Testis (tissue), 3 donors: ENCODE measurements around the gene RAI1. TPM values are rescaled to one million over a fixed set of nuclear protein-coding genes. Genes with fewer than 3 reads are reported as not detected.

ENCODE experiments used
- DNase-seq: peaks from one replicate; pipeline ENCODE4 v3.0.0-alpha.2; 2019
- H3K27ac ChIP-seq, 2 donors: fragments of 200-600 bp; sonication (generic); one replicate each; pipeline ENCODE4 v1.5.1; 2019
- H3K27me3 ChIP-seq: fragments of 200-600 bp; sonication (generic); one replicate; pipeline ENCODE4 v1.5.1; 2019
- H3K36me3 ChIP-seq: fragments of 200-600 bp; sonication (generic); one replicate; pipeline ENCODE4 v1.5.1; 2017; ENCODE audit warnings: low read depth; ENCODE audit errors: missing control alignments
- H3K4me1 ChIP-seq: fragments of 200-600 bp; sonication (generic); one replicate; pipeline ENCODE4 v1.5.1; 2019
- H3K4me3 ChIP-seq, 2 donors: fragments of 200-600 bp; sonication (generic); one replicate each; pipeline ENCODE4 v1.5.1; 2017 to 2019
- H3K9me3 ChIP-seq: fragments of 200-600 bp; sonication (generic); one replicate; pipeline ENCODE4 v1.5.1; 2017
- POLR2A ChIP-seq: fragments of 450-650 bp; IDR thresholded peaks from one replicate; pipeline ENCODE4 v1.6.1; 2017; ENCODE audit warnings: antibody characterized with exemption, mild to moderate bottlenecking, moderate library complexity
- WGBS, 2 donors: methylation state at CpG; one replicate each; pipeline ENCODE4 v1.1.5; 2018; 5-methylcytosine and 5-hydroxymethylcytosine counted together
- intact Hi-C: fragments of 100-400 bp; cut with DNase I; formaldehyde crosslinking; loops from one replicate; pipeline ENCODE4 v1.15.1; 2023; ENCODE audit warnings: low total_unique reads
- polyA plus RNA-seq: library from polyadenylated mRNA; stranded (reverse); fragments of 350-450 nt; fragmentation: Illumina TruSeq; extraction: RNeasy Lipid Tissue Mini Kit (QIAGEN cat#74804); gene quantifications from one replicate; pipeline ENCODE4 v1.2.3, GENCODE V29; 2014; ENCODE audit warnings: low read depth, low replicate concordance; ENCODE audit not compliant: insufficient read depth
- total RNA-seq, 2 donors: library from RNA; depleted of rRNA; stranded (reverse); fragments of >200 nt; gene quantifications; one replicate each; pipeline ENCODE4 v1.2.3, GENCODE V29; 2016
- TF ChIP-seq, protein P1 (sequence below), 3 experiments: fragments of 450-650 bp in 2 of 3; fragments of 200-600 bp in 1 of 3; sonication (generic) in 1 of 3; IDR thresholded peaks; one replicate each; pipeline ENCODE4 v1.5.1; 2016 to 2019; ENCODE audit warnings: antibody characterized with exemption in 3 of 3, mild to moderate bottlenecking in 2 of 3, moderate library complexity in 1 of 3

The RAI1 gene
- total and polyA plus RNA-seq, 3 donors from 2014 or later = 17.5 to 44.5 (median 42.8) TPM

DNA sequence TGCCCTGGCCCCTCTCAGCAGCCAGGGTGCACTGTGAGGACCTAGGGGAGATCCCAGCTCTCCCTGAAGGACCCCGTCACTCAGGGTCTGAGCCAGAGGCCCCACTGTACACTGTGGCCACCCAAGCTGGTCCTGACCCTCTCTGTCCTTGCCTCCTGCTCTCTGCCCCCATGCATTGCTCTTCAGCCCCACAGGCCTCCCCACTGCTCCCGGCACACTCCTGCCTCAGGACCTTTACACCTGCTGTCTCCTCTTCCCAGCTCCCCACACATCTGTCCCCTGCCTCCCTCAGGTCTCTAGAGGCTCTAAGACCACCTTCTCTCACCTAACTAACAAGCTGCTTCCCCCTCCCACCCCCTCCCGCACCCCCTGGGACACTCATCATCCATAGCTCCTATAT is 12.9 kb upstream of the RAI1 start:
- 86 to 96% methylated on average over 2 to 3 of the region's 3 CpGs for WGBS, 2 donors
- H3K4me1 ChIP-seq = peaks cover 3% of the 10 kb centered on the region
- H3K9me3 ChIP-seq = no peaks in the 10 kb centered on the region
- H3K36me3 ChIP-seq = no peaks in the 10 kb centered on the region
- H3K4me3 ChIP-seq = no peak overlapping the region
- TF ChIP-seq POLR2A = no peak
- TF ChIP-seq, protein P1, sequence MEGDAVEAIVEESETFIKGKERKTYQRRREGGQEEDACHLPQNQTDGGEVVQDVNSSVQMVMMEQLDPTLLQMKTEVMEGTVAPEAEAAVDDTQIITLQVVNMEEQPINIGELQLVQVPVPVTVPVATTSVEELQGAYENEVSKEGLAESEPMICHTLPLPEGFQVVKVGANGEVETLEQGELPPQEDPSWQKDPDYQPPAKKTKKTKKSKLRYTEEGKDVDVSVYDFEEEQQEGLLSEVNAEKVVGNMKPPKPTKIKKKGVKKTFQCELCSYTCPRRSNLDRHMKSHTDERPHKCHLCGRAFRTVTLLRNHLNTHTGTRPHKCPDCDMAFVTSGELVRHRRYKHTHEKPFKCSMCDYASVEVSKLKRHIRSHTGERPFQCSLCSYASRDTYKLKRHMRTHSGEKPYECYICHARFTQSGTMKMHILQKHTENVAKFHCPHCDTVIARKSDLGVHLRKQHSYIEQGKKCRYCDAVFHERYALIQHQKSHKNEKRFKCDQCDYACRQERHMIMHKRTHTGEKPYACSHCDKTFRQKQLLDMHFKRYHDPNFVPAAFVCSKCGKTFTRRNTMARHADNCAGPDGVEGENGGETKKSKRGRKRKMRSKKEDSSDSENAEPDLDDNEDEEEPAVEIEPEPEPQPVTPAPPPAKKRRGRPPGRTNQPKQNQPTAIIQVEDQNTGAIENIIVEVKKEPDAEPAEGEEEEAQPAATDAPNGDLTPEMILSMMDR (IDR thresholded peaks at IDR 0.05) = no peak
- no peak overlapping the region for H3K27ac ChIP-seq
- H3K27me3 ChIP-seq = no peaks in the 10 kb centered on the region
- intact Hi-C loops = no loop called here
- no peak for DNase-seq

DNA sequence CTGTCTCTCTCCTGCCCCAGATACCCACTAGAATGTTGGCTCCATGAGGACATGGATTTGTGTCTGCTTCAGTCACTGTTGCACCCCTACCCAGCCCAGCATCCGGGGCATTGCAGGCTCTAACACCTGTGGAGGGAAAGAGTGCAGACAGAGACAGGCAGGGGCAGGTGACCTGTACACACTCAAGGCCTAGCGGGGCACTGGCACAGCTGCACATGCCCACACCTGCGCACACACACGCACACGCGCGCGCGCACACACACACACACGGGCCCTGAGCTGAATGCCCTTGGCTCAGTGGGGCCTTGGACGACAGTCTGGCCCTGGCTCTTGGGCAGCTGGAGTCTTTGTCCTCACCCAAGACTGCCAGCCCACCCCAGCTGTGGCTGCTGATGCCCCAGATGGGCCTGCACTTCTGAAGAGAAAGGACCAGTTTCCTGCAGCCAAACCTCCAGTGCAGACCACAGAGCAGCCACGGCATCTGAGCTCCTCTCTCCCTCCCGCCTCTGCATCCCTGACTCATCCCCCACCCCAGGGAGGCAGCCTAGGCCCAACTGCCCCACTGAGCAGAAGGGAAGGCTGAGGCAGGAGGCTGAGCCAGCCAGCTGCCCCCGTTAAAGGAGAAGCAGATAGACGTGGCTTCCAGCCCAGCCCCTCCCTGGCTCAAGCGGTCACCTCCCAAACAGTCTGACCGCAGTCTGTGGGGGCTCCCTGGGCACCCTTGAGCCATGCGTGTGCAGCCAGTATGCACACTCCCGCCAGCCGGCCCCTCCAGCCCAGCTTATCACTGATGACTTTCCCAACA is 12.3 kb upstream of the RAI1 start:
- Histone ChIP-seq H3K36me3 (no peaks in the 10 kb centered on the region), H3K27ac (no peak overlapping the region), H3K27me3 (no peaks in the 10 kb centered on the region), H3K4me1 (peaks cover 3% of the 10 kb centered on the region), H3K4me3 (no peak overlapping the region), H3K9me3 (no peaks in the 10 kb centered on the region)
- no peak for DNase-seq
- WGBS, 2 donors = 72 to 84% methylated on average over 7 to 20 of the region's 20 CpGs
- intact Hi-C loops = no loop called here
- TF ChIP-seq, protein P1 (IDR thresholded peaks at IDR 0.05) = no peak
- TF ChIP-seq POLR2A = no peak

DNA sequence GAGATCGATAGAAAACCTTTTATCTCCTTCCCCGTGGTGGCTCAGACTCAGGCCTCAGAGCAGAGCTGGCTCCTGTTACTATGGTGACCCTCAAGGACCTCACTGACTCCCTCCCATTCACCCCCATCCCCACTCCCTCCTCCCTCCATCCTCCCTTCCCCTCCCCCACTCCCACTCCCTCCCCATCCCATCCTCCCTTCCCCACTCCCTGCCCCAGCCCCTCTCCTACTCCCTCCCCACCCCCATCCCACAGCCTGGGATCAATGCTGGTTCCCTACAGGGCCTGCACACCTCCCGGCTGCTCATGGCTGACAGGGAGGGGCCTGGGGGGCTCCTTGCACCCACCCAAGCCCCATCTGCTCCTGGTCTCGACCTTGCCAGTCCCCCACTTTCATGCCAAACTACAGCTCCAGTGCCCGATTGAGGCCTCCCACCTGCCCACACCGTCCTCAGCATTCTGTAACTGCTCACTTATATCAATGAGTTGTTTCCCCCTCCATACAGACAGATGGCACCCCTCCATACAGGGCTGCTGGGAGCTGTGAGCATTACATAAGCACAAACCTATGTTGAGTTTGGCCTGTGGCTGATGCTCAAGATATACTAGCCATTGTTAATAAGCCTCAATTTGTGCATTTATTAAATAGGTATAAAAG is 11.6 kb upstream of the RAI1 start:
- Histone ChIP-seq H3K27me3 (no peaks in the 10 kb centered on the region), H3K4me3 (no peak overlapping the region), H3K9me3 (no peaks in the 10 kb centered on the region), H3K36me3 (no peaks in the 10 kb centered on the region), H3K4me1 (peaks cover 3% of the 10 kb centered on the region), H3K27ac (no peak overlapping the region)
- 53 to 78% methylated on average over 6 of the region's 6 CpGs for WGBS, 2 donors
- no peak for DNase-seq
- intact Hi-C loops = no loop called here
- TF ChIP-seq, protein P1 (IDR thresholded peaks at IDR 0.05) = no peak
- TF ChIP-seq POLR2A = no peak

DNA sequence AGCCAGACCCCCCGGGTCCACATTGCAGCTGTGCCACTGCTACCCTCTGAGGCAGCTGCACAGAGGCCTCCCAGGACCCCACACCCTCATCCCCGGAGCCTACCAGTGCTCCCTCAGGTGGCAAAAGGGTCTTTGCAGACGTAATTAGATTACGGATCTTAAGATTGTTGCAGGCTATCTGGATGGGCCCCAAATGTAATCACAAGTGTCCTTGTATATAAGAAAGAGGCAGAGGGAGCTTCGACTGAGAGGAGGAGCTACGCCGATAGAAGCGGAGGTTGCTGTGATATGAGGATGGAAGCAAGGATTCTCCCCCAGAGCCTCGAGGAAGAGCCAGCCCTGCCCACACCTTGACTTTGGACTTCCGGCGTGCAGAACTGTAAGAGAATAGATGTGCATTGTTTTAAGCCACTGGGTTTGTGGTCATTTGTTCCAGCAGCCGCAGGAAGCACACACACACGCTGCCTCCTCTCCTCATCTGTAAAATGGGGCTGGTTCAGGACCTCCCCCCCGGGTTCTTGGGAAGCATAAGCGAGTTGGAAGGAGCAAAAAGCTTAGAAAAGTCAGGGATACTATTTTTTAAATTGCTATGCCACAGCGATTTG is 10.5 kb upstream of the RAI1 start:
- H3K27ac ChIP-seq = no peak overlapping the region
- no peak for DNase-seq
- no peaks in the 10 kb centered on the region for H3K9me3 ChIP-seq
- no peaks in the 10 kb centered on the region for H3K36me3 ChIP-seq
- H3K4me3 ChIP-seq = no peak overlapping the region
- peaks cover 3% of the 10 kb centered on the region for H3K4me1 ChIP-seq
- intact Hi-C loops = no loop called here
- WGBS, 2 donors = 70 to 75% methylated on average over 16 of the region's 16 CpGs
- TF ChIP-seq POLR2A = no peak
- TF ChIP-seq, protein P1 (IDR thresholded peaks at IDR 0.05) = no peak
- no peaks in the 10 kb centered on the region for H3K27me3 ChIP-seq
